ENCODE data around the gene ERVV-1.

GRCh38 chr19:53047379-53047778 is 33.7 kb downstream of the ERVV-1 start:
- TF ChIP-seq CTCF (IDR thresholded peaks at IDR 0.05): no peak
- TF ChIP-seq EZH2phosphoT487 (IDR thresholded peaks at IDR 0.05): no peak
- no peak for TF ChIP-seq EZH2 (IDR thresholded peaks at IDR 0.05)

Measured in neural progenitor cell (in vitro differentiated cells).